Dedifferentiated amniotic fluid mesenchymal stem cell (primary cell): Measurements from ENCODE around the gene ANKRD13D.
"Not testable (repeated sequence)": the region's sequence is repeated elsewhere in the genome, so short reads cannot be mapped to it uniquely, and the experiment has no call there.

Experiments
- DNase-seq: peaks from one replicate; pipeline ENCODE4 v3.0.0-alpha.2; 2016; ENCODE audit errors: extremely low spot score

ANKRD13D gene

DNA sequence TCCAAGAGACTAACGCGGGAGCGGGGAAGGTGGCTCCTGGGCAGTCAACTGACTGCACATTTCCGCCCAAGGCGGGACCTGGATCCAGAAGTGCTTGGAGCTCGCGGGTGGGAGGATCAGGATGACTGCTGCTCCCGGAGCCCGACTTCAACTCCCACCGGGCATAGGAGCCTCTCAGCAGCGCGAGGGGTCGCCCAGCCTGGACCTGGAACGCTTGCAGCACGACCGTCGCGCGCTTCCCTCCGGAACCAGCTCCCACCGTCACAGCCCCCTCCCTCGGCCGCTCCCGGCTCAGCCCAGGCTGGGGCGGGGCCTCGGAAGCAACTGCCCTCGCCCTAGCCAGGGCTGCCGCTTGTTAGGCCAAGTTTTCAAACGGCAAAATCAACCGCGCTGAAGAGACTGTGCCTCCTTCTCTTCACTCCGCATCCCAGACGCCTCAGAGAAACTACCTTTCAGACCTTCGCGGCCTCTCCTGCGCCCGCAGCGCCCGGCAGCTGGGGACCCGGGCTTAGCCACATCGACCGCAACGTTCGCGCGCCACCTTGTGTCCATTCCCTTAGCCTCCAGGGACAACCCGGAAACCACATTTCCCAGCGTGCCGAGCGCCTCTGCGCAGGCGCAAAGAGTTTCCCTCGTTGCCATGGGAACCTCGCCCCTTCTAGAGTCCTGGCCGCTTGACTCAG, 28.2 kb downstream of the ANKRD13D start:
- peak; percentile 95 for DNase-seq

DNA sequence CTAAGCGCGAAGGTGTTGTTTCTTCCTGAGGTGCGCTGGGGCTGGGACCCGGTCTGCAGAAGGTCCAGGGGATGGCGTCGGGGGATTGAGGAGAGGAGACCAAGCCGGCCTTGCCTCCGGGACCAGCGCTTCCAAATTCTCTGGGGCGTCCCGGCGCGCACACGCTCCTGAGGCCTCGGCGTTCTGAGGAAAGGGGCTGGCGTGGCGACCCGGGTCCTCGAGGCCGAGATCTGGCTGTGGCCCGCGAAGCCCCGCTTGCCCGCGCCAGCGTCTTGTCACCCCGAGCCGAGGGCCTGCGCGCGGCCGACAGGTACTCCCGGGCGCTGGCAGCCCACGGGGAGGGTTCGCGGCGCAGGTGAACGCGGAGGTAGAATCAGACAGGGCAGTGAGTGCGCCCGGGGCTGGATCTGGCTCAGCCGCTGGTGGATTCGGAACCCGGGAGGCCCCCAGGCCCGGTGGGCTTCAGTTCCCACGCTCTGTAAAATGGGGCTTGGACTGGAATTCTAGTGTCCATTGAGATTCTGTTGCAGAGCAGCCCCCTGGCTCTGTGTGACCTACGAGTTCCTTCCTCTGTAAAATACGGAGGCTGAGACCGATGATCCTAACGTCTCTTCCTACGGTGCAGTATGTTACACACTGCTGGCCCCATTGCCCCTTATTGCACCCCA, 28.9 kb downstream of the ANKRD13D start:
- no peak for DNase-seq

DNA sequence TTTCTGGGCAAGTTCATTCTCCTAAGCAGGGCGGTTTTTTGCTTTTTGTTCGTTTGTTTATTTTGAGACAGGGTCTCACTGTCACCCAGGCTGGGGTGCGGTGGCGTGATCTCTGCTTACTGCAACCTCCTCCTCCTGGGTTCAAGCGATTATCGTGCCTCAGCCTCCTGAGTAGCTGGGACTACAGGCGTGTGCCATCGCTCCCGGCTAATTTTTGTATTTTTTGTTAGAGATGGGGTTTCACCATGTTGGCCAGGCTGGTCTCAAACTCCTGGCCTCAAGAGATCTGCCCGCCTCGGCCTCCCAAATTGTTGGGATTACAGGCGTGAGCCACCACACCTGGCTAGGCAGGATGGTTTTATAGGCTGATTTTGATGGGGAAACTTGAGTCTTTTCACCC, 29.8 kb downstream of the ANKRD13D start:
- not testable (repeated sequence) for DNase-seq

DNA sequence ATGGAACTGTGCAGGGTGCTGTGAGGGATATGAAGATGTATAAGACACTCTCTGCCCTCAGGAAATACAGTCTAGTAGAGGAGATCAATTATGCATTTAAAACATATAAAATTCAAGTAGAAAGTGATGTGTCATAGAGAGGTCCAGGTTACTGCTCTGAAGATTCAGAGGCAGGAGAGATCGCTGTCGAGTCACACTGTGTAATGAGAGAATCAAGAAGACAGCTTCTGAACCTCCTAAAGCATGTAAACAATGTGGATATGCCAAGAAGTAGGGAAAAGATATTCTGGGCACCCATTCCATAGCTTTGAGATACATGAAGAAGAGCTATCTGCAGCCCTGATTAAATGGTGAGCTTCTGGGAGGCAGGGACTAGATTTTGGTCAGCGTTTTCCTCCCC, 30.9 kb downstream of the ANKRD13D start:
- no peak for DNase-seq

DNA sequence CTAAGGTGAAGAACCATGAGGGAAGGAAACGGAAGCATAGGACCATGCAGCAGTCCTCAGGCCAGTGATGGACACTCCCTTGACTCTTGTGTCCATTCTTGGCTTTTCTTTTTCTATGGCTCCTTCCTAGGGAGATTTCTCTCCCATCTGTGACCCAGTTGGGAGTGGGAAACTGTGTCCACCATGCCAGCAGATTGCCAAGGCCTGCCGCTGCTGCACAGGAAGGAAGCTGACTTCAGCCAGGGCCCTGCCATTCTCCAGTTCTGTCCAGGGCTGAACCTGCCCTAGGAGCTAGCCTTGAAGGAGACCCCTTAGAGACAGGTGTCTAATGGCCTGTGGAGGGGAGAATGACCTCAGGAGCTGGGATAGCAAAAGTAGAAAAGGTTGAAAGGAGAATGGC, 31.6 kb downstream of the ANKRD13D start:
- no peak for DNase-seq

DNA sequence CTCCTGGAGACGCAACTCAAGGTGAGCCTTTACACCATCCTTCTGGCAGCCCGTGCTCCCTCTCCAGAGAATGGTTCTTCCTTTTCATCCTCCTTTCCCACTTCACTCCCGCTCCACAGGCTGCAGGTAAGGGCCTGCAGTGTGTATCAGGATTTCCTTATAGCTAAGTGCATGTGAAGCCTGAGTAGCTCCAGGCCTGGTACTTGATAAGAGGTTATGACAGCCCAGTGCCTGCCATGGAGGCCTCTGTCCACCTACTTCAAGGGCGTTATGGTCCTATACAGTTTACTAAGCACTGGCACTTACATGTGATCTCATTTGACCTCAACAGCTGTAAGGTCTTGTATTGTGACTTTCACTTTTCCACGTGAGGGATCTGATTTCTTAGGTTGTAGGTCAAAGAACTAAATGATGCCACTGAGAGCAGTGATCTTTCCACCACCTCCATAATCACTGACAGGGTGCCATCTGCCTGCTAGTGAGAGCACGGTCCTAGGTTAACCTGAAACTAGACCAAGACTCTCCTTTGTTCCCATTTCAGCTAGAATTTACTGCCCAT, 32.3 kb downstream of the ANKRD13D start:
- DNase-seq = no peak

DNA sequence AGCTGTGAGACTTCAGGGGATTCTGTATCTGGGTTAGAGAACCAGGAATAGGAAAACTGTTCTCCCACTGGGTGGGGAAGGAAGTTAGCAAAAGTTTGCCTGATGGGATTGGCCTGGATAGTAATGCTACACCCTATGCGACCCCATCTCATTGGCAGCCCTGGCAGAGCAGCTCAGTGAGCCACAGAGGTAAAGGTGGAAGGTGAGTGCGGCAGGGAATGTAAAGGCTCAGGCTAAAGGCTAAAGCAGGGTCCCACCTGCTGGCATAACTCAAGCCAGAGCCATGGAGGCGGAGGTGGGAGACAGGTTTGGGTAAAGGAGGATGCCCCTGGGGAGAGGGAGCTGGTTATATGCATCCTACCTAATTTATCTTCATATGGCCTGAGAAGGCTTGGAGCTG, 32.9 kb downstream of the ANKRD13D start:
- no peak for DNase-seq

DNA sequence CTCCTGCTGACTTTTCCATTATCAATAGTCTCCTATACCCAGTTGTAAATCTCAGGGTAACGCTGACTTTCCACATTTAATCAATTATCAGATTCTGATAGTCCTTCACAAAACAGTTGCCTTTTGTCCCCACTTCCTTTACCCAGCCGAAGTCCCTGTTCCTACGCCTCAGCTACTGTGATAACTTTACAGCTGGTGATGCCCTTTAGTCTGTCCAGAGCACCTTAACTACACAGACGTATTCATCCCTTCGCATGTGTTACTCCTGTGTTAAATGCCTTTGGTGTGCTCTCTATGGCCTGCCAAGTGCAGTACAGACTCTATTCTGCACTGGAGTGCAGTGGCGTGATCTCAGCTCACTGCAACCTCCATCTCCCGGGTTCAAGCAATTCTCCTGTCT, 34.4 kb downstream of the ANKRD13D start:
- DNase-seq = no peak

DNA sequence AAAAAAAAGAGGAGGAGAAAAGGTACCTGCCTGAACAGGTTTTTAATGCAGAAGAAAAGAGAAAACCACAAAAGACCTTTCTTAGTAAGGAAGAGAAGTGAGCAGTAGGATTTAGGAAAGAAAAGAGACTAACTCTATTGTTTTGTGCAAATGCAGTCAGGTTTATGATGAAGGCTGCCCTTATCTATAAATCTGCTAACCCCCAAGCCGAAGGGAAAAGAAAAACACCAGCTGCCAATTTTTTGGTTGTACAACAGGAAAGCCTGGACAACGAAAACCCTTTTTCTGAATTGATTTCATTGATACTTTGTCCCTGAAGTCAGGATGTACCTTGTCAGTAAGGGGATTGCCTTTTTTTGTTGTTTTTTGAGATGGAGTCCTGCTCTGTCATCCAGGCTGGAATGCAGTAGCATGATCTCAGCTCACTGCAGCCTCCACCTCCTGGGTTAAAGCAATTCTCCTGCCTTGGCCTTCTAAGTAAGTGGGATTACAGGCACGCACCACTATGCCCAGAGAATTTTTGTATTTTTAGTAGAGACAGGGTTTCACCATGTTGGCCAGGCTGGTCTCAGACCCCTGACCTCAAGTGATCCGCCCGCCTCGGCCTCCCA, 43.1 kb downstream of the ANKRD13D start:
- no peak for DNase-seq

DNA sequence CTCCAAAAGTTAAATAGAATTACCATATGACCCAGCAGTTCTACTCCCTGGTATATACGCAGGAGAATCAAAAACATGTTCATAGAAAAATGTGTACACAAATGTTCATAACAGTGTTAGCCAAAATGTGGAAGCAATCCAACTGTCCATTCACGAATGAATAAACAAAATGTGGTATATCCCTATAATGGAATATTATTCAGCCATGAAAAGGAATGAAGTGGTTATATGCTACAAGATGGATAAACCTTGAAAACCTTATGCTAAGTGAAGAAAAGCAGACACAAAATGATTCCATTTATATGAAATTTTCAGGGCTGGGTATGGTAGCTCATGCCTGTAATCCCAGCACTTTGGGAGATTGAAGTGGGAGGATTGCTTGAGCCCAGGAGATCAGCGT, 48.2 kb downstream of the ANKRD13D start:
- DNase-seq = no peak

DNA sequence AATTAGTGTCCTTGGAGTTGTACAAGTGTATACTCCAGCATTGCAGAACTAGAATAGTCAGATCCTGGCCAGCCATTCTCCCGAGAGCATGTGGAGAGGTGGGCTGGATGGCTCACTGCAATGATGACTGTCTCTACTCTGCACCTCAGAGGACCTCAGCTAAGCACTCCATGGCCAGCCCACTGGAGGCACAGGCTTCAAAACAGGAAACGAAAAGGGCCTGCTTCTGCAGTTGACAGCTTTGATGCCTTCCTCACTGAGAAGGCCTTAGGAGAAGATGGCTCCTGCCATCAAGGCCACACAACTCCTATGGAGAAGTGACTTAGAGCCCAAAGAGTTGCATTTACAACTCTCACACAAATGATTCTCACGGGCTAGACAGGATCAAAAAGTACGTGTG, 55.2 kb downstream of the ANKRD13D start:
- DNase-seq = no peak

DNA sequence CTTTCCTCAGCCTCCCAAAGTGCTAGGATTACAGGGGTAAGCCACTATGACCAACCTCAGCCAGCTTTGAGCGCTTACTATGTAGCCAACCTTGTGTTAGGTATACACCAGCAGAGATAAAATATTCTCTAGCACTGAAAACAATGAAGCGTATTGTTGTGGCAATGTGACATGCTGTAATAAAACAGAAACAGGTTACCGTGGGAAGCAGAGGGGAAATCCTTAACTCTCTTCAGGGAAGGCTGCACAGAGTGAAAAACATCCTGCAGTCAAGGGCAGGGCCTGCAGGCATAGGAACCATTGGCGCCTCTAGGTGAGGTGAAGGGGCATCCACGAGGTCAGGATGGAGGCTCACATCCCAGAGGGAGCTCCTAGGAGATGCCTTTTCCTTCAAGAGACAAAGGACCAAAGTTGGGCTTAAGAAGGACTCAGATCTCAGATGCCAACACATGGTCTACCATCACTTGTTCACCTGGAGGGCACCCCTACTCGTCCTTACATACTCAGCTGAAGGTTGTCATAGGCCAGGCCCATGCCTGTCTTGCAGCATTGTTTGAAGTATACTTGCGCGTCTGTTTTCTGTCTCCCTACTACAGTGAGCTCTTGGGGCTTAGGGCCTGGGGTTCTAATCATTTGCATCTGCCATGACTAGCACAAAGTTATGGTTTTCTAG, 56.3 kb downstream of the ANKRD13D start:
- no peak for DNase-seq

DNA sequence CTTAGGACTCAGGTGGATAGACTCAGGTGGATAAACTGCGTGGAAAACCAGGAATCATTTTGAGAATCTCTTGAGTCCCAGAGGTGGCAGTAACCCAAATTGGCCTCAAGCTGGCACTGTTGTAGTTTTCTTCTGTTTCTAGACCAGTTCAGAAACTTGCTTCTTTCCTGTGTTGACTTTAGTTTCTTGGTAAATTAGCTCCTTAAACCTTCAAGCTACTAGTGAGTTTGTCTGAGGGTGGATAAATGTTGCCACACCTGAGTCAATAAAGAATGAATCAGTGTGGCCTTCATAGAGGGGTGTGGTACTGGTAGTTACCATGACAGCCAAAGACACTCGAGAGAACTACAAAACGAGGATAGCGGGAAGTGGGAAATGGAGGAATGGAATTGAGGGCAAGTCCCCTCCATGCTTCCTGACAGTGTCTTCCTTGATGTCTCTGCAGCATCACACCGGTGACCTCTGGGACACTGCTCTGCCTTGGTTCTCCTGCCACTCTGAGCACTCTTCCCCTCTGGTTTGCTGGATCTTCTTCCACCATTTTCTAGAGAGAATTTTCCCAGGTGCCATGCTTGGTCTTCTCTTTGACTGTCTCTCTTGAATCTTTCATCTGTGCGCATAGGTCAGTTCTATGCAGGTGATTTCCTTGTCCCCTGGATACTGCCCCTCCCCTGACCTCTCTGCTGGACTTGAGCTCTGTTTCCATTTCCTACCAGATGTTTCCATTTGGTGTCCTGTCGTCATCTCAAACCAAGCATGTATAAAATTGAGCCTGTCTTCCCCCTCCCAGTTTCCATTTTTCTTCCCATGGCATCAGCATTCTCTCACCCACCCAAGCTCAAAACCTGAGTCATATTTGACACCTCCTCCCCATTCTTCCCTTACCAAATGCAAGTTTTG, 57.1 kb downstream of the ANKRD13D start:
- peak; percentile 69 for DNase-seq

DNA sequence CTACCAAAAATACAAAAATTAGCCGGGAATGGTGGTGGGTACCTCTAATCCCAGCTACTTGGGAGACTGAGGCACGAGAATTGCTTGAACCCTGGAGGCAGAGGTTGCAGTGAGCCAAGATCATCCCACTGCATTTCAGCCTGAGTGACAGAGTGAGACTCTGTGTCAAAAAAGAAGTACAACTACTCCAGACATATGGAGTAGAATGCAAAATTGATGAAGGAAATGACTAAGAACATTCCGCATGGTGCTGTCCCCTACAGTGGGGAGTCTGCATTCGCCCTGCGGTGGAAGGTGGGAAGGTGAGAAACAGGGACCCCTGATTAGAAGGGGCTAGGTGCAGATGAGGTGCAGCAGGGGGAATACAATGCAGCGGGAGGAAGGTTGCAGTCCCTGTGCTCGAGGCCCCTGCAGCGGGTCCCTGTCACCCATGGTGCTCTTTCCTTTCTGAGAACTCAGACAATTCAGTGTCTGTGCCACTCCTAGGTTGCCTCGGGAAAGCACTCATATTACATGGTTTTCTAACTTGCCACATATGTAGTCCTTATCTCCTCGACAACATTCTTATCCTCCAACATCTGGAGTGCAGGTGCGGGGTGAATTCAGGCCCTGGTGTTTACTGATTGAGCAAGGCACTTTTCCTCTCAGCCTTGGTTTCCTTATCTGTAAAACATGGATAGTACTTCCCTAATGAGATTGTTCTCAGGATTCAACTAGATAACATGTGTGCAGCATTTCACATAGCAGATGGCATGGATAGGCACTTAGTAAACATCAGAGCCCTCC, 59.1 kb downstream of the ANKRD13D start:
- no peak for DNase-seq

DNA sequence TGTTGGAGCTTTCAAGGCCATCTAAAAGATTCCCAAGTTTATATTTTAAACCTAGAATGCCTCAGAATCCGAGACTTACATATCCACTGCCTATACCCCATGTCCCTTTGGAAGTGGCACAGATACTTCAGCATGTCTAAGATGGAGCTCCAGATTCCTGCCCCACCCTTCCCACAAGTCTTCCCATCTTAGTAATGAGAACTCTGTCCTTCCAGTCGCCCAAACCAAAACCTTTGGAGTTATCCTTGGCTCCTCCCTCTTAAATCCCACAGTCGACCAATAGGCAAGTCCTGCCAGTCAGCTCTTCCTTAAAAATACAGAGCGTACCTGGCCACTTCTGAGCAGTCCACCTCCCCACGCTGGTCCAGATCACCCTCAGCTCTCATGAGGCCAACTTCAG, 59.9 kb downstream of the ANKRD13D start:
- DNase-seq = no peak

DNA sequence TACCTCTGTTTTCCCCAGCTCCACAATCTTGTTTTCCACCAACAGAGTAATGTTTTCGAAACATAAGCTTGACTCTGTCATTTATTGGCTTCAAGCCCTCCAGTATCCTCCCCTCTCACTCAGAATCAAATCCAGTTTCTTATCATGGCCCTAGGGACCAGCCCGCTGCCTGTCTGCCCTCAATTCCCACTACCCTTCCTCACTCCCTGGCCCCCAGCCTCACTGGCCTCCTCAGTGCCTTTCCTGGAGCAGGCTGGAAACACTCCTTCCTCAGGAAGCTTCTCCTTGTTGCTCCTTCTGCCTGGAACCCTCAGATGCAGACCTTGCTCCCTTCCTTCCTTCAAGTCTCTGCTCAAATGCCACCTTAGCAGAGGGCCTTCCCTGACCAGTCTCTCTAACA, 60.4 kb downstream of the ANKRD13D start:
- DNase-seq = no peak

DNA sequence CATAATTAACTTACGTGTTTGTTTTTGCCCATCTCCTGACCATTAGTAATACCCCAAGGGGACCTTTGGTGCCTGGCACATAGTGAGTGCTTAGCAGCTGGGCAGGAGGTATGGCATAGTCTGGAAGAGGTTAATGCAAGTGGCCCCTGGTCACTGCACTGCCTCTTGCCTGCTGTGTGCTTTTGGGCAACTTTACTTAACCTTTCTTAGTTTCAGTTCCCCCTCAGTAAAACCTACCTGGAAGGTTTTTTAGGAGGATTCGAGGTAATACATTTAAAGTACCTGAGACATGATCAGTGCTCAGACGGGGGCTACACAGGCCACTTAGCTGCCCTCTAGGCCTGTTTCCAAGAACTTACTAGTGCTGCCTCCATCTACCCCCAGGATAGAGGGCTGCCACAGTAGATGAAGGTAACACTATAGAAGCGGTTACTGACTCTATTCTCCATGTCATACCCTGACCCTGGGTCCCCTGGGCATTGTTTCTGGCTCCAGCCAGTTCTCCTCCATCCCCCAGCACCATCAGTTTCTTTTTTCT, 60.9 kb downstream of the ANKRD13D start:
- no peak for DNase-seq

DNA sequence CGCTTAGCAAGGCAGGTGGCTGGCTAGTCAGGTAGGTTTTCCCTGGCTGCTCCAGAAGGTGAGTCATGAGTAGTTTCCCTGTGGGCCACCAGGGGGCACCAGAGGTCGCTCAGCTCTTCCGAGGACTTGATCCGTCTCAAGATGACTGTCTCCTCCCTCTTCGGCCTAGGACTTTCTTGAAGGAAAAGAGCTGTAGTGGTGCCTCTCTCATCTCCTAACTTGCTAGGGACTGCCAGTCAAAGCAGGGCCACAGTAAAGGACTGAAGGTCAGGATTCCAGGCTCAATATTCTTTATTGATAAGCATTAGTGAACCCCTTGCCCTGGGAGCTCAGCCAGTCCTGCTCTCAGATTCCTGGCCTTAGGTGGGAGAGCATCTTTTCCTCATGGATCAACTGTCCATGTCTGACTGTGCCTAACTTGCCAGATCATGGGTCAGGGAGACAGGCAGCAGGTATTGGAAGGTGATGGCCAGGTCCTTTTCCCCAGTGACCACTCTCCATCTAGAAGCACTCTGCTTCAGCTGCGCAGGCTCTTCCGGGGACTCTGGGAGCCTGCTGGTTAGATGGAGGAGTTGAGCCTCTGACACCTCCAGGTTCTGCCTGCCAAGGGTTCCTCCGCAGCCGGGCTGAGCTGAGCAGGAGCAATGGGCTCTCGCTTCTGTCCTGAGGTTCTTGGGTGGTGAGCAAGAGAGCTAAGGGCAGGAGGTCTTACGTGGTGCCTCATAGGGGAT, 62.3 kb downstream of the ANKRD13D start:
- DNase-seq = peak; percentile 66
